Measurements from ENCODE around the gene COPB1. TPM values are rescaled to one million over a fixed set of nuclear protein-coding genes. Genes with fewer than 3 reads are reported as not detected.

The COPB1 gene
- polyA plus RNA-seq, 2 donors = 35.2 to 50.1 TPM

DNA sequence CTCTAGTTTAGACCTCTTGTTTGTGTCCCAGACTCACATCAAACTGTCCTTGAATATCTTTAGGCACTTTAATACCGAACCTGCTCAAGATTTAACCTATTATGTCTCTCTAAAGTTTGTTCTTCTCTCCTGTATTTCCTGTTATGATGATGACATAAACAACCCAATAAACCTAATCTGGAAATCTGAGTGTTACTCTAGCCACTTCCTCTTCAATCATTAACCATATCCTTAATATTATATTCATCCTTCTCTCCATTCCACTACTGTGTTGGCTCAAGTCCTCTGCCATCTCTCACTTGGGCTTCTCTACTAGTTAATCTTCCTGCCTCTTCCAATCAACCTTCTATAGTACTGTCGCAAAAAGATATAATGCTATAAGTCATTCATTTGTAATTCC is 36.0 kb downstream of the COPB1 start:
- WGBS, 2 donors = 85 to 89% methylated on average over 2 of the region's 2 CpGs
- Histone ChIP-seq H3K36me3 (ENCODE audit: control insufficient read depth in 2 of 2, insufficient read depth in 2 of 2, low read length in 1 of 2) (peaks cover 3 to 6% of the 10 kb centered on the region in 2 donors), H3K4me3 (ENCODE audit: low read depth in 1 of 2, low read length in 2 of 2) (no peak overlapping the region), H3K27ac (ENCODE audit: low read depth in 2 of 2, low read length in 1 of 2) (no peak overlapping the region), H3K27me3 (ENCODE audit: control insufficient read depth in 1 of 2, insufficient read depth in 2 of 2, low read length in 2 of 2) (no peaks in the 10 kb centered on the region), H3K9me3 (ENCODE audit: control insufficient read depth in 2 of 2, insufficient read depth in 1 of 2, low read depth in 1 of 2, low read length in 1 of 2) (no peaks in the 10 kb centered on the region), H3K4me1 (ENCODE audit: control insufficient read depth in 2 of 2, insufficient read depth in 2 of 2, low read length in 1 of 2) (no peaks in the 10 kb centered on the region)

DNA sequence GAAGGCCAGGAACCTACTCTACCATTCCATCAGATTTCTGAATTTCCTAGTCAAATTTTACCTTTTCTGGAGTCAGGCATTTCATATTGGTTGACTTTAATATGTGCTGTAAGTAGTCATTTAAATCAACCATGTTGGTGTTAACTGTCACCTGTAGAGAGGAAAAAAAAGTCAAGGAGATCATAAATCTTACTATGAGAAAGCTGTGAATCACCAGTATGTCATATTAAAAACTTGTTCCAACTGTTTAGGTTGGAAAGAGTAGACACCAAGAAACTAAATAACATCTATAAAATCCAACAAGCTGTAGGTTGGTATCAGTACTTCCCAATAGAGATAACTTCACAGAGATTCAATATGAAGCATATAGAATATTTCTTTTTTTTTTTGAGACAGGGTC is 39.5 kb downstream of the COPB1 start:
- Histone ChIP-seq H3K9me3 (ENCODE audit: control insufficient read depth in 2 of 2, insufficient read depth in 1 of 2, low read depth in 1 of 2, low read length in 1 of 2) (no peaks in the 10 kb centered on the region), H3K27ac (ENCODE audit: low read depth in 2 of 2, low read length in 1 of 2) (no peak overlapping the region), H3K4me3 (ENCODE audit: low read depth in 1 of 2, low read length in 2 of 2) (no peak overlapping the region), H3K36me3 (ENCODE audit: control insufficient read depth in 2 of 2, insufficient read depth in 2 of 2, low read length in 1 of 2) (peaks cover 5 to 6% of the 10 kb centered on the region in 2 donors), H3K4me1 (ENCODE audit: control insufficient read depth in 2 of 2, insufficient read depth in 2 of 2, low read length in 1 of 2) (no peaks in the 10 kb centered on the region), H3K27me3 (ENCODE audit: control insufficient read depth in 1 of 2, insufficient read depth in 2 of 2, low read length in 2 of 2) (no peaks in the 10 kb centered on the region)

DNA sequence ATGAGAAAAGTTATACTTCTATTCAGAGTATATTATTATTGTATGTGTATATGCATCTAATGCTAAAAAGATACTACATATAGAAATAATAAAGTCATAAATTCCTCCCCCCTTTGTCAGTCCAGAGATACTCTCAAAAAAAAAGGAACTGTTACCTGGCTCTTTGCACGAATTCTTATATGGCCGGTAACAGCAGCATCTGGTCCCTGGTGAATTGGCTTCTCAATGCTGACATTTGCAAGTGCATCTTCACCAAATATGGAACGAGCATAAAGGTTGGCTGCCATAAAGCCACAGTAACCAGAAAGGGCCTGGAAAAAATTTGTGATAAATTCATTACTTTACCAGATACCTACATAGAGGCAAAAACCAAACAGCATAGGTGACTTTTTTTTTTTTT is 41.2 kb downstream of the COPB1 start:
- Histone ChIP-seq H3K36me3 (ENCODE audit: control insufficient read depth in 2 of 2, insufficient read depth in 2 of 2, low read length in 1 of 2) (peaks cover 2 to 5% of the 10 kb centered on the region in 2 donors), H3K4me3 (ENCODE audit: low read depth in 1 of 2, low read length in 2 of 2) (no peak overlapping the region)
- WGBS, 2 donors = 89 to 96% methylated on average over 3 of the region's 3 CpGs

DNA sequence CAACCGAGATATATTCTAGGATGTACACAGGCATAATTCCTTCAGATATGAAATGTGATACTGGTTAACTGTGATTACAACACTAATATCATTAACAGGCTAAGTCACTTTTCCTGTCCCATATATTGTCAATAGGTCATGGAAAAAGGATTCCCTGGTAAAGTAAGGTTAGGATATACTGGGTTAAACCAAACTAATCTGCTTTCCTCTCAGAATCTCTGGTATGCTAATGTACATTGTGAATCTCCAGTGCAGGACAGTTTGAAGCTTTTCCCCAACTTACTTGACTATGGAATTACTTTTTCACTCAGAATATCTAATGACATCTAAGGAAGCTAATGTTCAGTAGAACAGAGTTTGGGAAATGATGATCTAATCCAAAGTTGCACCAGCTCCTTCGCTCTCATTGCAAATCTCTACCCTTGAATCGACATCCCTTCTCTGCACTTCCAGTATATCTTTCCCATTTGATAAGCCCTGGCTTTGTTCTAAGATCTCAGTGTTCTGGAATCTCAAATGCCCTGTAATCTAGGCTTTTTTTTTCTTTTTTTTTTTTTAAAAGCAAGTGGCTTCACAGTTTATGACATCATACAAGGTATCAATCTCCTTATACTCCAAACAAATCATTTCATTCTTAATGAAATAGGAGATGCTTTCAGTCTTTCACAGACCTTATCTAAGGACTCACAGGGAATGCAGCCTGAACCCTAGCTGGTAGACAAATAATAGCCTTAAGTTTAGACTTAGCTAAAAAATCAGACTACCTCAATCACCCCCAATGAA is 43.8 kb downstream of the COPB1 start:
- Histone ChIP-seq H3K27ac (ENCODE audit: low read depth in 2 of 2, low read length in 1 of 2) (no peak overlapping the region), H3K36me3 (ENCODE audit: control insufficient read depth in 2 of 2, insufficient read depth in 2 of 2, low read length in 1 of 2) (peaks cover 2 to 5% of the 10 kb centered on the region in 2 donors), H3K4me1 (ENCODE audit: control insufficient read depth in 2 of 2, insufficient read depth in 2 of 2, low read length in 1 of 2) (no peaks in the 10 kb centered on the region), H3K9me3 (ENCODE audit: control insufficient read depth in 2 of 2, insufficient read depth in 1 of 2, low read depth in 1 of 2, low read length in 1 of 2) (no peaks in the 10 kb centered on the region), H3K27me3 (ENCODE audit: control insufficient read depth in 1 of 2, insufficient read depth in 2 of 2, low read length in 2 of 2) (no peaks in the 10 kb centered on the region), H3K4me3 (ENCODE audit: low read depth in 1 of 2, low read length in 2 of 2) (no peak overlapping the region)
- 78 to 88% methylated on average over 3 of the region's 3 CpGs for WGBS, 2 donors

More for the DNA sequence above, 41.2 kb downstream of the COPB1 start:
- Histone ChIP-seq H3K9me3 (ENCODE audit: control insufficient read depth in 2 of 2, insufficient read depth in 1 of 2, low read depth in 1 of 2, low read length in 1 of 2) (no peaks in the 10 kb centered on the region), H3K27me3 (ENCODE audit: control insufficient read depth in 1 of 2, insufficient read depth in 2 of 2, low read length in 2 of 2) (no peaks in the 10 kb centered on the region), H3K4me1 (ENCODE audit: control insufficient read depth in 2 of 2, insufficient read depth in 2 of 2, low read length in 1 of 2) (no peaks in the 10 kb centered on the region), H3K27ac (ENCODE audit: low read depth in 2 of 2, low read length in 1 of 2) (no peak overlapping the region)

DNA sequence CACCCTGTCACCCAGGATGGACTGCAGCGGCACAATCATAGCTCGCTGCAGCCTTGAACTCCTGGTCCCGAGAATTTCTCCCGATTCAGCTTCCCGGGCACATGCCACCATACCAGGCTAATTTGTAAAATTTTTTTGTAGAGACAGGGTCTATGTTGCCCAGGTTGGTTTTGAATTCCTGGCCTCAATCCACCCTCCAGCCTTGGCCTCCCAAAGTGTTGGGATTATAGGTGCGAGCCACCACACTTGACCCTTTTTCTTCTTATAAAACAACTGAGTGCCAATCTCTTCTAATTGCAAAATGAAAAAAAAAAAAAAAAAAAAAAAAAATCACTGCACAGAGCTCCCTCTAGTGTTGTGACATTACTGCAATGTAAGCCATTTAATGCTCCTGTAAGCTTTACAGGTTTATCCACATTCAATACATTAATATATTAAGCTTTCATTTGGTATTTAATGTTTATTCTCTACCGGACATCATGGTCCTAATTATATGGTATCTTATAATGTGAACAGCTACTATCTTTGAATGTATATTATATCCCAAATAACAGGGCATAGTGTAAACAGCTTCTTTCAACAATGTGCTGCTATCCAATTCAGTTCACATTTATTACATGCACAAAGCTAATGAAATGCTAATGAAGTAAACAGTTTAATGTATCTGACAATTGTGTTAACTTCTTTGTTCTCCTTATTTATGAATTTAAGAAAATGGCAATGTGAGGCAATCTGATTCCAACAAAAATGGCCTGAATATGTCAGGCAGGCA is 44.6 kb downstream of the COPB1 start:
- H3K4me3 ChIP-seq (ENCODE audit: low read depth in 1 of 2, low read length in 2 of 2) = no peak overlapping the region
- H3K27ac ChIP-seq (ENCODE audit: low read depth in 2 of 2, low read length in 1 of 2) = no peak overlapping the region
- WGBS, 2 donors = 62 to 72% methylated on average over 7 of the region's 7 CpGs
- no peaks in the 10 kb centered on the region for H3K4me1 ChIP-seq (ENCODE audit: control insufficient read depth in 2 of 2, insufficient read depth in 2 of 2, low read length in 1 of 2)
- peaks cover 2 to 3% of the 10 kb centered on the region in 2 donors for H3K36me3 ChIP-seq (ENCODE audit: control insufficient read depth in 2 of 2, insufficient read depth in 2 of 2, low read length in 1 of 2)
- H3K9me3 ChIP-seq (ENCODE audit: control insufficient read depth in 2 of 2, insufficient read depth in 1 of 2, low read depth in 1 of 2, low read length in 1 of 2) = no peaks in the 10 kb centered on the region
- no peaks in the 10 kb centered on the region for H3K27me3 ChIP-seq (ENCODE audit: control insufficient read depth in 1 of 2, insufficient read depth in 2 of 2, low read length in 2 of 2)

DNA sequence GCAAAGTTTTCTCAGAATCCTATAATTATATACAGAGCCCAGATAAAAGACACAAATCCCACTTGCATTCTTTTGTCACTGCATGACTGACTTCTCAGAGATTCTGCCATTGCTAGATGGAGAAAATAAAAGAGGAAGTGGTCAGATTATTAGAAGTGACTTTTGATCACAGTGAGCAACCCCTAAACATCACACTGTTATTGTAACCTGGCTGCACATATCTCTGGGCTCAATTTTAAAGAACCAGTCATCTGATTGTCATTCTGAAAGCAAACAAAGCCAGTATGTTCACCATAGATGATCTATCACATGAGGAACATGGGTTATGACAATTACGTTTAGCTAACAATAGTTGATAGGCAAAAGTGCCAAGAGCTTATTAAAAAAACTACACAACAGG is 47.8 kb downstream of the COPB1 start:
- no peaks in the 10 kb centered on the region for H3K36me3 ChIP-seq (ENCODE audit: control insufficient read depth in 2 of 2, insufficient read depth in 2 of 2, low read length in 1 of 2)
- H3K4me1 ChIP-seq (ENCODE audit: control insufficient read depth in 2 of 2, insufficient read depth in 2 of 2, low read length in 1 of 2) = no peaks in the 10 kb centered on the region
- H3K9me3 ChIP-seq (ENCODE audit: control insufficient read depth in 2 of 2, insufficient read depth in 1 of 2, low read depth in 1 of 2, low read length in 1 of 2) = no peaks in the 10 kb centered on the region
- no peak overlapping the region for H3K27ac ChIP-seq (ENCODE audit: low read depth in 2 of 2, low read length in 1 of 2)
- H3K4me3 ChIP-seq (ENCODE audit: low read depth in 1 of 2, low read length in 2 of 2) = no peak overlapping the region
- WGBS, 2 donors = 84 to 85% methylated on average over 1 of the region's 1 CpG
- H3K27me3 ChIP-seq (ENCODE audit: control insufficient read depth in 1 of 2, insufficient read depth in 2 of 2, low read length in 2 of 2) = no peaks in the 10 kb centered on the region

DNA sequence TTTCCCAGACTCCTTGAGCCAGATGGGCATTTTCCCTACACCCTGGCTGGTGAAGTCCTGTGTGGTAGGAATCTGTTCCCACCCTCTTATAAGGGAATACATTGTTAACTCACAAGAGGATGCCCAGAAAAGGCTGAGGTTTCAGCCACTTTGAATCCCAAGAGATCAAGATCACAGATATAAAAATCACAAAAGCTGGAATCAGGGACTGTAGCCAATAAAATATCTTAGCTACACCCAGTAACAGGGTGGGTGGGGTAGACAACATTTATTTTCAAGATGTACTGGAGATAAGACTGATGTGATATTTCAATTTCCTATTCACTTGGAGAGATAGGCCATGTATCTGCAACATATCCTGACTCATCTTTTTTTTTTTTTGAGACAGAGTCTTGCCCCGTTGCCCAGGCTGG is 50.3 kb downstream of the COPB1 start:
- H3K4me3 ChIP-seq (ENCODE audit: low read depth in 1 of 2, low read length in 2 of 2) = no peak overlapping the region
- H3K4me1 ChIP-seq (ENCODE audit: control insufficient read depth in 2 of 2, insufficient read depth in 2 of 2, low read length in 1 of 2) = no peaks in the 10 kb centered on the region
- 76 to 100% methylated on average over 1 of the region's 1 CpG for WGBS, 2 donors
- no peaks in the 10 kb centered on the region for H3K27me3 ChIP-seq (ENCODE audit: control insufficient read depth in 1 of 2, insufficient read depth in 2 of 2, low read length in 2 of 2)
- no peaks in the 10 kb centered on the region for H3K36me3 ChIP-seq (ENCODE audit: control insufficient read depth in 2 of 2, insufficient read depth in 2 of 2, low read length in 1 of 2)
- no peaks in the 10 kb centered on the region for H3K9me3 ChIP-seq (ENCODE audit: control insufficient read depth in 2 of 2, insufficient read depth in 1 of 2, low read depth in 1 of 2, low read length in 1 of 2)
- no peak overlapping the region for H3K27ac ChIP-seq (ENCODE audit: low read depth in 2 of 2, low read length in 1 of 2)

DNA sequence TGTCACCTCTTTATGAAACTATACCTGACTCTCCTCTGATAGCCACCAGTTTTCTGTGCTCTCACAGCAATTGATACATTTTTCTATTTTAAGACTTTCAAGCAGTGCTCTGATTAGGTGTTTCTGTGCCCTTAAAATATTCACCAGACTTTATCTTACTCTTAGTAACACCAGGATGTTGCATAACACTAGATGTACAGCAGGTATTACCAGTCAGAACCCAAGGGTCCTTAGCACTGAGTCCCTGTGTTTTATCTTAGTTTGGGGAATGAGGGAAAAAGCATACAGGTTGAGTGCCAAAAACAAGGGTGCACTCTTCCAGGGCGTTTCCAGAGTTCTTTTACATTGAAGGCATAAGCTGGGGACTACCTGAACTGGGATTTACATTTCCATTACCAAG is 51.4 kb downstream of the COPB1 start:
- H3K9me3 ChIP-seq (ENCODE audit: control insufficient read depth in 2 of 2, insufficient read depth in 1 of 2, low read depth in 1 of 2, low read length in 1 of 2) = no peaks in the 10 kb centered on the region
- WGBS, 2 donors = 64 to 71% methylated on average over 1 of the region's 1 CpG
- no peaks in the 10 kb centered on the region for H3K27me3 ChIP-seq (ENCODE audit: control insufficient read depth in 1 of 2, insufficient read depth in 2 of 2, low read length in 2 of 2)
- H3K36me3 ChIP-seq (ENCODE audit: control insufficient read depth in 2 of 2, insufficient read depth in 2 of 2, low read length in 1 of 2) = no peaks in the 10 kb centered on the region
- no peak overlapping the region for H3K4me3 ChIP-seq (ENCODE audit: low read depth in 1 of 2, low read length in 2 of 2)
- H3K27ac ChIP-seq (ENCODE audit: low read depth in 2 of 2, low read length in 1 of 2) = no peak overlapping the region
- no peaks in the 10 kb centered on the region for H3K4me1 ChIP-seq (ENCODE audit: control insufficient read depth in 2 of 2, insufficient read depth in 2 of 2, low read length in 1 of 2)

DNA sequence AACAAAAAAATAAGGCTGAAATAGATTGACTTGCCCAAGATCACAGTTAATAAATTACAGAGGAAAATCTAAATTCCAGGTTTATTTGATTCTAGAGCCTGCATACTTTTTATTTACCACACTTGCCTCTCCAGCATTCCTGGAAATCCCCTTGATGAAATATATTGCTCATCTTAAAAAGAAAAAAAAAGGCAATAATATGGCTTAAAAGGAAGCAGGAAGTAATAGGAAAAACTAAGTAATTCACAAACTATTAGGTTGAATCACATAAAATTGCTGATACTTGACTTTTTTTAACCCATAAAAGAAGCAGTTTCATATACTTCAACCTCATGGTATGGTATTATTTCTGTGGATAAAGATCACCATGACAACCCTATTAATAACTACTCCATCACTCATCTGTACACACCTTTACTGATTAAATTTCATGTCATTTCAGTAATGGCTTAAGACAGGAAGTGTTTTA is 52.9 kb downstream of the COPB1 start:
- Histone ChIP-seq H3K4me3 (ENCODE audit: low read depth in 1 of 2, low read length in 2 of 2) (no peak overlapping the region), H3K27ac (ENCODE audit: low read depth in 2 of 2, low read length in 1 of 2) (no peak overlapping the region), H3K9me3 (ENCODE audit: control insufficient read depth in 2 of 2, insufficient read depth in 1 of 2, low read depth in 1 of 2, low read length in 1 of 2) (no peaks in the 10 kb centered on the region), H3K27me3 (ENCODE audit: control insufficient read depth in 1 of 2, insufficient read depth in 2 of 2, low read length in 2 of 2) (no peaks in the 10 kb centered on the region), H3K36me3 (ENCODE audit: control insufficient read depth in 2 of 2, insufficient read depth in 2 of 2, low read length in 1 of 2) (no peaks in the 10 kb centered on the region), H3K4me1 (ENCODE audit: control insufficient read depth in 2 of 2, insufficient read depth in 2 of 2, low read length in 1 of 2) (no peaks in the 10 kb centered on the region)

All from esophagus (tissue), 2 donors.